OCI-M1 (cell line): ENCODE measurements around the gene GAA.

Experiments used
- DNase-seq: peaks from one replicate; lab custom pipeline; 2025; lab: John Stamatoyannopoulos, UW

Gene GAA

GRCh38 chr17:80145076-80146075, 44.0 kb downstream of the GAA start:
- no peak for DNase-seq

GRCh38 chr17:80146121-80147034, 45.0 kb downstream of the GAA start:
- DNase-seq = peak; percentile 46

- peak; percentile 99 for DNase-seq
Measured at GRCh38 chr17:80147035-80147822, 45.8 kb downstream of the GAA start, which contains the start of gene EIF4A3. TSS of gene EIF4A3 (minus strand) at chr17:80147128. CDS start at chr17:80146961, 167 bp downstream.

GRCh38 chr17:80151333-80151732, 50.0 kb downstream of the GAA start:
- no peak for DNase-seq

GRCh38 chr17:80152081-80152702, 50.8 kb downstream of the GAA start:
- DNase-seq = peak; percentile 96

- no peak for DNase-seq
Measured at GRCh38 chr17:80153004-80153403, 51.6 kb downstream of the GAA start.

- no peak for DNase-seq
Measured at GRCh38 chr17:80154166-80154565, 52.8 kb downstream of the GAA start.

- peak; percentile 25 for DNase-seq
Measured at GRCh38 chr17:80155600-80155999, 54.2 kb downstream of the GAA start.

- no peak for DNase-seq
Measured at GRCh38 chr17:80158846-80159245, 57.5 kb downstream of the GAA start.

- peak; percentile 6 for DNase-seq
Measured at GRCh38 chr17:80160536-80160935, 59.2 kb downstream of the GAA start.

- DNase-seq = peak; percentile 70
Measured at GRCh38 chr17:80163336-80163735, 62.0 kb downstream of the GAA start.

GRCh38 chr17:80164185-80164584, 62.8 kb downstream of the GAA start:
- DNase-seq = no peak

- DNase-seq = no peak
Measured at GRCh38 chr17:80166446-80166845, 65.1 kb downstream of the GAA start.

- peak; percentile 16 for DNase-seq
Measured at GRCh38 chr17:80168371-80168770, 67.0 kb downstream of the GAA start.

- no peak for DNase-seq
Measured at GRCh38 chr17:80169107-80169506, 67.7 kb downstream of the GAA start.
